ENCODE results near the gene HSD3B7.

The HSD3B7 gene

GRCh38 chr16:30957456-30958174 lies 27.4 kb upstream of the HSD3B7 start, which contains the start of gene SETD1A:
Gene SETD1A (plus strand): TSS chr16:30957754. CDS start chr16:30958732, 978 bp downstream.
- DNase-seq (ENCODE audit: low spot score), result peak; percentile 97

- DNase-seq (ENCODE audit: low spot score), result peak; percentile 91
Measured at GRCh38 chr16:30958175-30959079, 26.6 kb upstream of the HSD3B7 start.

GRCh38 chr16:30961384-30961783 lies 23.6 kb upstream of the HSD3B7 start:
- no peak for DNase-seq (ENCODE audit: low spot score)

- no peak for DNase-seq (ENCODE audit: low spot score)
Measured at GRCh38 chr16:30963925-30964511, 21.0 kb upstream of the HSD3B7 start.

- DNase-seq (ENCODE audit: low spot score), result no peak
Measured at GRCh38 chr16:30964574-30965226, 20.3 kb upstream of the HSD3B7 start.

GRCh38 chr16:30965436-30965835 lies 19.6 kb upstream of the HSD3B7 start:
- no peak for DNase-seq (ENCODE audit: low spot score)

GRCh38 chr16:30966033-30966619 lies 18.9 kb upstream of the HSD3B7 start:
- DNase-seq (ENCODE audit: low spot score), result no peak

- DNase-seq (ENCODE audit: low spot score), result no peak
Measured at GRCh38 chr16:30967795-30968194, 17.2 kb upstream of the HSD3B7 start.

- no peak for DNase-seq (ENCODE audit: low spot score)
Measured at GRCh38 chr16:30969246-30969842, 15.7 kb upstream of the HSD3B7 start.

- no peak for DNase-seq (ENCODE audit: low spot score)
Measured at GRCh38 chr16:30971298-30971697, 13.7 kb upstream of the HSD3B7 start.

GRCh38 chr16:30972872-30973271 lies 12.1 kb upstream of the HSD3B7 start:
- DNase-seq (ENCODE audit: low spot score), result no peak

- DNase-seq (ENCODE audit: low spot score), result no peak
Measured at GRCh38 chr16:30974348-30974747, 10.7 kb upstream of the HSD3B7 start.

GRCh38 chr16:30976486-30976885 lies 8.5 kb upstream of the HSD3B7 start:
- no peak for DNase-seq (ENCODE audit: low spot score)

GRCh38 chr16:30977502-30977901 lies 7.5 kb upstream of the HSD3B7 start:
- DNase-seq (ENCODE audit: low spot score), result no peak

- DNase-seq (ENCODE audit: low spot score), result no peak
Measured at GRCh38 chr16:30979170-30980022, 5.6 kb upstream of the HSD3B7 start.

- DNase-seq (ENCODE audit: low spot score), result no peak
Measured at GRCh38 chr16:30980023-30980371, 5.0 kb upstream of the HSD3B7 start.

- no peak for DNase-seq (ENCODE audit: low spot score)
Measured at GRCh38 chr16:30980434-30980833, 4.6 kb upstream of the HSD3B7 start.

- DNase-seq (ENCODE audit: low spot score), result no peak
Measured at GRCh38 chr16:30980959-30981358, 4.0 kb upstream of the HSD3B7 start.

- peak; percentile 87 for DNase-seq (ENCODE audit: low spot score)
Measured at GRCh38 chr16:30982548-30983288, 2.3 kb upstream of the HSD3B7 start.

Measured in GM03348 (cell line).